CD4-positive, alpha-beta T cell treated with Interferon gamma for 1 hour (primary cell): ENCODE results near the gene DYSF.
"Not testable (repeated sequence)": the region's sequence is repeated elsewhere in the genome, so short reads cannot be mapped to it uniquely, and the experiment has no call there.

ENCODE experiments used
- DNase-seq: peaks from one replicate; pipeline ENCODE4 v3.0.0-alpha.2; 2020

DYSF gene

GRCh38 chr2:71619230-71619741 lies 165.9 kb downstream of the DYSF start:
- no peak for DNase-seq

- DNase-seq = no peak
Measured at GRCh38 chr2:71620116-71620515, 166.8 kb downstream of the DYSF start.

- no peak for DNase-seq
Measured at GRCh38 chr2:71620851-71621251, 167.5 kb downstream of the DYSF start.

GRCh38 chr2:71629273-71629672 lies 175.9 kb downstream of the DYSF start:
- DNase-seq = no peak

- no peak for DNase-seq
Measured at GRCh38 chr2:71629771-71630453, 176.6 kb downstream of the DYSF start.

GRCh38 chr2:71630454-71631328 lies 177.3 kb downstream of the DYSF start:
- no peak for DNase-seq

GRCh38 chr2:71631411-71631931 lies 178.1 kb downstream of the DYSF start:
- no peak for DNase-seq

GRCh38 chr2:71633086-71633485 lies 179.7 kb downstream of the DYSF start:
- DNase-seq = no peak

- no peak for DNase-seq
Measured at GRCh38 chr2:71634567-71634966, 181.2 kb downstream of the DYSF start.

- no peak for DNase-seq
Measured at GRCh38 chr2:71635798-71636197, 182.4 kb downstream of the DYSF start.

GRCh38 chr2:71637168-71637567 lies 183.8 kb downstream of the DYSF start:
- no peak for DNase-seq

- DNase-seq = no peak
Measured at GRCh38 chr2:71637736-71638135, 184.4 kb downstream of the DYSF start.

- DNase-seq = no peak
Measured at GRCh38 chr2:71639735-71640134, 186.4 kb downstream of the DYSF start.

- no peak for DNase-seq
Measured at GRCh38 chr2:71640489-71640888, 187.1 kb downstream of the DYSF start.

GRCh38 chr2:71643674-71644357 lies 190.5 kb downstream of the DYSF start:
- DNase-seq = no peak

GRCh38 chr2:71646028-71646427 lies 192.7 kb downstream of the DYSF start:
- DNase-seq = no peak

- no peak for DNase-seq
Measured at GRCh38 chr2:71647356-71647755, 194.0 kb downstream of the DYSF start.

GRCh38 chr2:71655498-71655897 lies 202.1 kb downstream of the DYSF start:
- DNase-seq = no peak

- DNase-seq = not testable (repeated sequence)
Measured at GRCh38 chr2:71658256-71658655, 204.9 kb downstream of the DYSF start.

- DNase-seq = no peak
Measured at GRCh38 chr2:71658771-71659170, 205.4 kb downstream of the DYSF start.

- no peak for DNase-seq
Measured at GRCh38 chr2:71659868-71660518, 206.6 kb downstream of the DYSF start.

- DNase-seq = no peak
Measured at GRCh38 chr2:71661782-71662181, 208.4 kb downstream of the DYSF start.
